IMR-90 (cell line): ENCODE data around the gene GUCY1B1. TPM values are rescaled to one million over a fixed set of nuclear protein-coding genes. Genes with fewer than 3 reads are reported as not detected.

Experiments
- ATAC-seq: fragments of 200-7000 bp; cut with Tn5 transposase; 2 replicates; pipeline ENCODE4 v1.9.1; 2020; ENCODE audit warnings: low read depth, mild to moderate bottlenecking, moderate library complexity
- BruUV-seq: library from RNA; stranded (reverse); fragments of 400-500 nt; replicated peaks from 2 replicates; lab custom pipeline; 2021; lab: Mats Ljungman, UMichigan
- CTCF ChIA-PET: fragments of 300-600 bp; formaldehyde crosslinking; extraction: SDS; loops from one replicate; lab custom pipeline; 2021; ENCODE audit warnings: antibody characterized with exemption; lab: Yijun Ruan, JAX
- POLR2A ChIA-PET: fragments of 300-600 bp; sonication (Branson Sonifier 250); formaldehyde crosslinking; loops from one replicate; lab custom pipeline; 2022; ENCODE audit warnings: antibody characterized with exemption; ENCODE audit not compliant: unreplicated experiment; lab: Charles Lee
- DNase-seq: peaks from one replicate; pipeline ENCODE4 v3.0.0; 2013
- H2AFZ ChIP-seq: replicated peaks from 2 replicates; pipeline ENCODE3; 2013; ENCODE audit warnings: low read length, mild to moderate bottlenecking; ENCODE audit not compliant: poor library complexity
- H2AK5ac ChIP-seq: 2 replicates; pipeline ENCODE4 v1.6.1; 2013; ENCODE audit warnings: low read depth, low read length, inconsistent platforms
- H2AK9ac ChIP-seq: replicated peaks from 2 replicates; pipeline ENCODE3; 2013; ENCODE audit warnings: mild to moderate bottlenecking, low read depth, low read length, moderate library complexity; ENCODE audit not compliant: poor library complexity
- H2BK120ac ChIP-seq: 2 replicates; pipeline ENCODE4 v1.6.1; 2013; ENCODE audit warnings: low read depth, low read length, inconsistent platforms
- H2BK15ac ChIP-seq: 3 replicates; pipeline ENCODE4 v1.6.1; 2013; ENCODE audit warnings: low read depth, low read length, inconsistent platforms
- H2BK20ac ChIP-seq: 2 replicates; pipeline ENCODE4 v1.6.1; 2013; ENCODE audit warnings: low read depth, mild to moderate bottlenecking, inconsistent platforms, low read length, moderate library complexity
- H2BK5ac ChIP-seq: 2 replicates; pipeline ENCODE4 v1.6.1; 2013; ENCODE audit warnings: mild to moderate bottlenecking, low read depth, low read length, inconsistent platforms; ENCODE audit not compliant: poor library complexity, severe bottlenecking
- H3K14ac ChIP-seq: replicated peaks from 2 replicates; pipeline ENCODE4 v1.6.1; 2013; ENCODE audit warnings: low read depth, low read length, inconsistent platforms
- H3K18ac ChIP-seq: 2 replicates; pipeline ENCODE4 v1.6.1; 2013; ENCODE audit warnings: low read depth, low read length, control low read depth
- H3K23ac ChIP-seq: 2 replicates; pipeline ENCODE4 v1.6.1; 2013; ENCODE audit warnings: low read depth, low read length, inconsistent platforms
- H3K27ac ChIP-seq: 2 replicates; pipeline ENCODE4 v1.5.1; 2013; ENCODE audit warnings: mild to moderate bottlenecking, control low read depth, low read length; ENCODE audit not compliant: insufficient read depth
- H3K27me3 ChIP-seq: 2 replicates; pipeline ENCODE4 v1.6.1; 2013; ENCODE audit warnings: low read length; ENCODE audit not compliant: control insufficient read depth, insufficient read depth
- H3K36me3 ChIP-seq: 2 replicates; pipeline ENCODE4 v1.6.1; 2013; ENCODE audit warnings: low read length, mixed read lengths; ENCODE audit not compliant: control insufficient read depth, insufficient read depth
- H3K4ac ChIP-seq: 2 replicates; pipeline ENCODE4 v1.6.1; 2013; ENCODE audit warnings: low read depth, low read length, inconsistent platforms
- H3K4me1 ChIP-seq: 2 replicates; pipeline ENCODE4 v1.6.1; 2013; ENCODE audit warnings: low read length, mixed read lengths; ENCODE audit not compliant: control insufficient read depth, insufficient read depth
- H3K4me2 ChIP-seq: 2 replicates; pipeline ENCODE4 v1.6.1; 2013; ENCODE audit warnings: low read depth, mild to moderate bottlenecking, control low read depth, low read length, moderate library complexity
- H3K4me3 ChIP-seq: 2 replicates; pipeline ENCODE4 v1.5.1; 2013; ENCODE audit warnings: low read depth, mild to moderate bottlenecking, control low read depth, low read length, moderate library complexity; ENCODE audit not compliant: insufficient read depth
- H3K56ac ChIP-seq: 2 replicates; pipeline ENCODE4 v1.6.1; 2013; ENCODE audit warnings: low read length, inconsistent platforms; ENCODE audit not compliant: insufficient read depth; ENCODE audit errors: extremely low read depth
- H3K79me1 ChIP-seq, 2 experiments: 2 replicates each; pipeline ENCODE4 v1.6.1; 2013; ENCODE audit warnings: low read length in 2 of 2, inconsistent platforms in 1 of 2, low read depth in 1 of 2
- H3K9ac ChIP-seq: 2 replicates; pipeline ENCODE4 v1.6.1; 2013; ENCODE audit warnings: low read depth, low read length, control low read depth
- H3K9me1 ChIP-seq: 2 replicates; pipeline ENCODE4 v1.6.1; 2013; ENCODE audit warnings: low read length, inconsistent platforms; ENCODE audit not compliant: insufficient read depth
- H3K9me3 ChIP-seq: 2 replicates; pipeline ENCODE4 v1.6.1; 2013; ENCODE audit warnings: low read length; ENCODE audit not compliant: control insufficient read depth, insufficient read depth
- H4K20me1 ChIP-seq: 2 replicates; pipeline ENCODE4 v1.6.1; 2013; ENCODE audit warnings: low read length, inconsistent platforms; ENCODE audit not compliant: insufficient read depth
- H4K5ac ChIP-seq: 2 replicates; pipeline ENCODE4 v1.6.1; 2013; ENCODE audit warnings: mild to moderate bottlenecking, low read depth, low read length, control low read depth
- H4K8ac ChIP-seq, 2 experiments: 2 replicates each; pipeline ENCODE4 v1.6.1; 2013; ENCODE audit warnings: low read depth in 2 of 2, low read length in 2 of 2, control low read depth in 1 of 2, inconsistent platforms in 1 of 2
- H4K91ac ChIP-seq: 2 replicates; pipeline ENCODE4 v1.6.1; 2013; ENCODE audit warnings: low read depth, low read length, inconsistent platforms; ENCODE audit not compliant: insufficient read depth
- BHLHE40 ChIP-seq: fragments of 150-350 bp; IDR thresholded peaks from 2 replicates; pipeline ENCODE4 v1.6.1; 2016; ENCODE audit warnings: mild to moderate bottlenecking, low read depth, low read length
- CEBPB ChIP-seq: IDR thresholded peaks from 2 replicates; pipeline ENCODE4 v1.6.1; 2012; ENCODE audit warnings: low read depth, low read length, improper control_type of control experiment
- CHD1 ChIP-seq: IDR thresholded peaks from 2 replicates; pipeline ENCODE4 v1.6.1; 2012; ENCODE audit warnings: low read depth, low read length, improper control_type of control experiment
- FOS ChIP-seq: fragments of 150-350 bp; IDR thresholded peaks from 2 replicates; pipeline ENCODE4 v1.6.1; 2016; ENCODE audit warnings: low read depth, low read length
- MAFK ChIP-seq: IDR thresholded peaks from 2 replicates; pipeline ENCODE4 v1.6.1; 2012; ENCODE audit warnings: low read depth, low read length, improper control_type of control experiment
- MAZ ChIP-seq: IDR thresholded peaks from 2 replicates; pipeline ENCODE4 v1.6.1; 2012; ENCODE audit warnings: low read depth, mild to moderate bottlenecking, low read length, improper control_type of control experiment, moderate library complexity, borderline replicate concordance
- MXI1 ChIP-seq: IDR thresholded peaks from 2 replicates; pipeline ENCODE4 v1.6.1; 2012; ENCODE audit warnings: low read depth, mild to moderate bottlenecking, low read length, moderate library complexity, borderline replicate concordance
- NFE2L2 ChIP-seq: fragments of 150-350 bp; IDR thresholded peaks from 2 replicates; pipeline ENCODE4 v1.6.1; 2016; ENCODE audit warnings: low read depth, mild to moderate bottlenecking, low read length
- POLR2A ChIP-seq: IDR thresholded peaks from 2 replicates; pipeline ENCODE4 v1.6.1; 2012; ENCODE audit warnings: mild to moderate bottlenecking, low read depth, low read length
- RAD21 ChIP-seq: IDR thresholded peaks from 2 replicates; pipeline ENCODE4 v1.6.1; 2012; ENCODE audit warnings: low read length, improper control_type of control experiment
- RCOR1 ChIP-seq: IDR thresholded peaks from 2 replicates; pipeline ENCODE4 v1.6.1; 2012; ENCODE audit warnings: mild to moderate bottlenecking, low read length, improper control_type of control experiment; ENCODE audit not compliant: insufficient replicate concordance
- RFX5 ChIP-seq: IDR thresholded peaks from 2 replicates; pipeline ENCODE4 v1.8.0; 2012; ENCODE audit warnings: low read depth, mild to moderate bottlenecking, low read length, moderate library complexity
- SMC3 ChIP-seq: fragments of 150-350 bp; IDR thresholded peaks from 2 replicates; pipeline ENCODE4 v1.6.1; 2016; ENCODE audit warnings: low read depth, mild to moderate bottlenecking, antibody characterized with exemption, low read length, moderate library complexity
- WGBS, 2 experiments: methylation state at CpG; one replicate each; pipeline versions ENCODE4 v1.1.5 to v1.1.7; 2013; ENCODE audit warnings: missing lambda C conversion rate in 2 of 2; ENCODE audit not compliant: insufficient read length in 1 of 2; ENCODE audit errors: extremely low coverage in 2 of 2; 5-methylcytosine and 5-hydroxymethylcytosine counted together
- dilution Hi-C: fragments of 300-500 bp; cut with HindIII; formaldehyde crosslinking; loops from one replicate; pipeline ENCODE4 v1.14.3; 2018; ENCODE audit warnings: low sequenced_read_pairs; ENCODE audit not compliant: unreplicated experiment
- in situ Hi-C: fragments of 300-500 bp; cut with MboI; formaldehyde crosslinking; loops from 3 replicates; pipeline ENCODE4 v1.14.3; 2019; ENCODE audit warnings: low sequenced_read_pairs, inconsistent platforms, mixed read lengths
- intact Hi-C: fragments of 100-400 bp; cut with micrococcal nuclease; formaldehyde crosslinking; loops from 2 replicates; pipeline ENCODE4 v1.10.0; 2022
- polyA plus RNA-seq, 3 experiments: library from polyadenylated mRNA; depleted of rRNA; stranded (reverse); fragments of >200 nt; gene quantifications; 2 replicates each; pipeline ENCODE4 v1.2.3, GENCODE V29; 2012; ENCODE audit warnings: low replicate concordance in 1 of 3
- total RNA-seq: library from RNA; depleted of rRNA; stranded (reverse); fragments of >200 nt; gene quantifications from 2 replicates; pipeline ENCODE4 v1.2.3, GENCODE V29; 2012
- TF ChIP-seq, protein P1 (sequence below): fragments of 150-350 bp; IDR thresholded peaks from 2 replicates; pipeline ENCODE4 v1.6.1; 2017; ENCODE audit warnings: mild to moderate bottlenecking, antibody characterized with exemption, low read length, low read depth
- TF ChIP-seq, protein P2 (sequence below): fragments of 150-350 bp; IDR thresholded peaks from 2 replicates; pipeline ENCODE4 v1.6.1; 2016; ENCODE audit warnings: low read depth, mild to moderate bottlenecking, low read length, moderate library complexity, borderline replicate concordance
- TF ChIP-seq, protein P3 (sequence below): conservative IDR thresholded peaks from 2 replicates; pipeline ENCODE4 v1.5.1; 2012; ENCODE audit warnings: mild to moderate bottlenecking, low read depth, low read length, improper control_type of control experiment

The GUCY1B1 gene
- total and polyA plus RNA-seq, 2 of the 4 experiments (the other 2 are of a cell fraction): 2.9 to 3.8 TPM

DNA sequence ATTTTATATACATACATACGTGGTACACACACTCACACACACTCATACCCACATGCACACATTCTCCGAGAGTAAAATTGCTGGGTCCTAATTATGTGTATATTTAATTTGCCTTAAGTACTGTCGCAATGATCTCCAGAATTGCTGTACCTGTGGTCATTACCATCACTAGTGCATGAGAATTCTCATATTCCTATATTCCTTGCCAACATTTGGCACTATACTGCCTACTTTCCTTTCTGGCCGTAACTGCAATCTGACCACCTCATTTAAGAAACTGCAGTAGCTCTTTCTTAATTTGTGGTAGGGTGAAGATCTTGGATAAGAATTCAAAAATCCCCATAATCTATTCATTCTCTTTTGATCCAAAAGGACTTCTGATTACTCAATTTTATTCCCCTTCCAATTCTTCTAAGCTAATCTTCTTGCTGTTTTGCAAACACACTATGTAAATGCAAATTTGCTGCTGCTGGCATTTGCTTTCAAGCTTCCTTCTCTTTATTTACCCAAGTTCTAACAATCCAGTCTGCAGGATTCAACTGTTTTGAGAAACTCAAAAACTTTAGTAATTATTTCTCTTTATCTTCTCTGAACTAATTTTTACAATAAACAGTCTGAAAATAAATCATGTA, 62.2 kb downstream of the GUCY1B1 start:
- dilution Hi-C loops: no loop called here
- intact Hi-C loops: no loop called here
- ATAC-seq (no peak), DNase-seq (no peak)
- no peaks in the 10 kb centered on the region for H3K36me3 ChIP-seq
- no peak overlapping the region for H4K5ac ChIP-seq
- H2BK15ac ChIP-seq: no peak overlapping the region
- H3K4me1 ChIP-seq: no peaks in the 10 kb centered on the region
- H3K4me3 ChIP-seq: no peak overlapping the region
- H2AK5ac ChIP-seq: no peak overlapping the region
- WGBS, 2 experiments: no CpG with 5 or more reads among the region's 4 CpGs
- no peak overlapping the region for H2AK9ac ChIP-seq
- H3K23ac ChIP-seq: no peak overlapping the region
- no peak overlapping the region for H3K9ac ChIP-seq
- H3K9me1 ChIP-seq: peaks cover 2% of the 10 kb centered on the region; the same call in 1 of the 2 replicates
- CTCF ChIA-PET: interaction anchor here (1.7 kb wide), 1 partner anchor 11 kb away, joined by 5 read pairs; no protein-coding TSS in a partner anchor
- POLR2A ChIA-PET: no interaction called here
- H3K4me2 ChIP-seq: no peak overlapping the region
- no peaks in the 10 kb centered on the region for H3K9me3 ChIP-seq
- no peak overlapping the region for H3K14ac ChIP-seq
- H2AFZ ChIP-seq: no peak overlapping the region
- no peaks in the 10 kb centered on the region for H4K20me1 ChIP-seq
- H3K27ac ChIP-seq: no peak overlapping the region
- H2BK120ac ChIP-seq: no peak overlapping the region
- no peak overlapping the region for H4K91ac ChIP-seq
- H2BK5ac ChIP-seq: no peak overlapping the region
- no peak overlapping the region for H3K18ac ChIP-seq
- no peak overlapping the region for H4K8ac ChIP-seq
- H3K27me3 ChIP-seq: no peaks in the 10 kb centered on the region
- H2BK20ac ChIP-seq: no peak overlapping the region
- in situ Hi-C loops: no loop called here
- H3K79me1 ChIP-seq: no peaks in the 10 kb centered on the region
- BruUV-seq: no TSS peak
- H3K56ac ChIP-seq: no peak overlapping the region
- TF ChIP-seq RFX5: no peak
- TF ChIP-seq, protein P1, sequence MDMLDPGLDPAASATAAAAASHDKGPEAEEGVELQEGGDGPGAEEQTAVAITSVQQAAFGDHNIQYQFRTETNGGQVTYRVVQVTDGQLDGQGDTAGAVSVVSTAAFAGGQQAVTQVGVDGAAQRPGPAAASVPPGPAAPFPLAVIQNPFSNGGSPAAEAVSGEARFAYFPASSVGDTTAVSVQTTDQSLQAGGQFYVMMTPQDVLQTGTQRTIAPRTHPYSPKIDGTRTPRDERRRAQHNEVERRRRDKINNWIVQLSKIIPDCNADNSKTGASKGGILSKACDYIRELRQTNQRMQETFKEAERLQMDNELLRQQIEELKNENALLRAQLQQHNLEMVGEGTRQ: no peak
- no peak for TF ChIP-seq BHLHE40
- no peak for TF ChIP-seq MAZ
- TF ChIP-seq MXI1: no peak
- no peak for TF ChIP-seq NFE2L2
- no peak for TF ChIP-seq MAFK
- no peak for TF ChIP-seq CHD1
- TF ChIP-seq CEBPB: no peak
- TF ChIP-seq FOS: no peak
- no peak for TF ChIP-seq POLR2A
- TF ChIP-seq RAD21: no peak
- no peak for TF ChIP-seq SMC3
- TF ChIP-seq, protein P2, sequence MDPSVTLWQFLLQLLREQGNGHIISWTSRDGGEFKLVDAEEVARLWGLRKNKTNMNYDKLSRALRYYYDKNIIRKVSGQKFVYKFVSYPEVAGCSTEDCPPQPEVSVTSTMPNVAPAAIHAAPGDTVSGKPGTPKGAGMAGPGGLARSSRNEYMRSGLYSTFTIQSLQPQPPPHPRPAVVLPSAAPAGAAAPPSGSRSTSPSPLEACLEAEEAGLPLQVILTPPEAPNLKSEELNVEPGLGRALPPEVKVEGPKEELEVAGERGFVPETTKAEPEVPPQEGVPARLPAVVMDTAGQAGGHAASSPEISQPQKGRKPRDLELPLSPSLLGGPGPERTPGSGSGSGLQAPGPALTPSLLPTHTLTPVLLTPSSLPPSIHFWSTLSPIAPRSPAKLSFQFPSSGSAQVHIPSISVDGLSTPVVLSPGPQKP: no peak
- TF ChIP-seq RCOR1: no peak
- TF ChIP-seq, protein P3, sequence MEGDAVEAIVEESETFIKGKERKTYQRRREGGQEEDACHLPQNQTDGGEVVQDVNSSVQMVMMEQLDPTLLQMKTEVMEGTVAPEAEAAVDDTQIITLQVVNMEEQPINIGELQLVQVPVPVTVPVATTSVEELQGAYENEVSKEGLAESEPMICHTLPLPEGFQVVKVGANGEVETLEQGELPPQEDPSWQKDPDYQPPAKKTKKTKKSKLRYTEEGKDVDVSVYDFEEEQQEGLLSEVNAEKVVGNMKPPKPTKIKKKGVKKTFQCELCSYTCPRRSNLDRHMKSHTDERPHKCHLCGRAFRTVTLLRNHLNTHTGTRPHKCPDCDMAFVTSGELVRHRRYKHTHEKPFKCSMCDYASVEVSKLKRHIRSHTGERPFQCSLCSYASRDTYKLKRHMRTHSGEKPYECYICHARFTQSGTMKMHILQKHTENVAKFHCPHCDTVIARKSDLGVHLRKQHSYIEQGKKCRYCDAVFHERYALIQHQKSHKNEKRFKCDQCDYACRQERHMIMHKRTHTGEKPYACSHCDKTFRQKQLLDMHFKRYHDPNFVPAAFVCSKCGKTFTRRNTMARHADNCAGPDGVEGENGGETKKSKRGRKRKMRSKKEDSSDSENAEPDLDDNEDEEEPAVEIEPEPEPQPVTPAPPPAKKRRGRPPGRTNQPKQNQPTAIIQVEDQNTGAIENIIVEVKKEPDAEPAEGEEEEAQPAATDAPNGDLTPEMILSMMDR: no peak
- H3K4ac ChIP-seq: no peak overlapping the region
